ENCODE measurements around the gene RIF1.

Gene RIF1

DNA sequence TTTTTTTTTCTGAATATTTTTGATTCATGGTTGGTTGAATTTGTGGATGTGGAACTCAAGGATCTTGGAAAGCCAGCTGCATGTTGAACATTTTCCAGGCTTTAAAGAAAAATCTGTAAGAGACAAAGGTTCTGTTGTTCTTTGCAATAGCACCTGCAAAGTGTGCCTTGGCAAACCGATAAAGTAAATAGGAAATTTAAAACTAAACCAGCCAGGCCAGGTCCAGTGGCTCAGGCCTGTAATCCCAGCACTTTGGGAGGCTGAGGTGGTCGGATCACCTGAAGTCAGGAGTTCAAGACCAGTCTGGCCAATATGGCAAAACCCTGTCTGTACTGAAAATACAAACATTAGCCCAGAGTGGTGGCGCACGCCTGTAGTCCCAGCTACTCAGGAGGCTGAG lies 74.4 kb downstream of the RIF1 start:
- no peaks in the 10 kb centered on the region for H3K27me3 ChIP-seq (ENCODE audit: control insufficient read depth, insufficient read depth, low read length)
- H3K4me3 ChIP-seq (ENCODE audit: low read length) = no peak overlapping the region
- H3K36me3 ChIP-seq (ENCODE audit: control insufficient read depth, insufficient read depth, low read length) = no peaks in the 10 kb centered on the region
- H3K4me1 ChIP-seq (ENCODE audit: control insufficient read depth, insufficient read depth, low read length) = no peaks in the 10 kb centered on the region
- no peak overlapping the region for H3K27ac ChIP-seq (ENCODE audit: low read depth, low read length)
- H3K9ac ChIP-seq (ENCODE audit: low read length) = no peak overlapping the region

GRCh38 chr2:151486053-151486452 lies 76.4 kb downstream of the RIF1 start:
- no peaks in the 10 kb centered on the region for H3K27me3 ChIP-seq (ENCODE audit: control insufficient read depth, insufficient read depth, low read length)
- no peak overlapping the region for H3K4me3 ChIP-seq (ENCODE audit: low read length)
- no peaks in the 10 kb centered on the region for H3K36me3 ChIP-seq (ENCODE audit: control insufficient read depth, insufficient read depth, low read length)

DNA sequence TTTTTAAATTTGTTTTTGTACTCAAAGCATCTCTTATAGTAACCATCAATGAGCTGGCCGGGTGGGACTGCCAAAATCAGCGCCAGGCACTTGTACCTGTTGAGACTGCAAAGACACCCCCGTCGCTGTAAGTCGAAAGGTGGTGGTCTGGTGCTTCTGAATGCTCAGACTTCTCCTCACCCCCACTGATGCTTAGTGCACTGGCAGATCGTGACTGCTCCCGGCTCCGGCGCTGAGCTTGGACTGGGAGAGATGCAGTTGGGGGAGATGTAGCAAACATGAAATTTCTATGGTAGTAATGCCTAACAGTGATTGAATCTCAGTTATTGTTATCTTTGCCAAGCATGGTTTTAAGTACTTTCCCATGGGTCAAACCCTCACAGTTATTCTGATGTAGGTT lies 80.6 kb downstream of the RIF1 start:
- no peaks in the 10 kb centered on the region for H3K36me3 ChIP-seq (ENCODE audit: control insufficient read depth, insufficient read depth, low read length)
- no peak overlapping the region for H3K9ac ChIP-seq (ENCODE audit: low read length)
- no peaks in the 10 kb centered on the region for H3K27me3 ChIP-seq (ENCODE audit: control insufficient read depth, insufficient read depth, low read length)

More at GRCh38 chr2:151486053-151486452, 76.4 kb downstream of the RIF1 start:
- Histone ChIP-seq H3K9ac (ENCODE audit: low read length) (no peak overlapping the region), H3K27ac (ENCODE audit: low read depth, low read length) (no peak overlapping the region), H3K4me1 (ENCODE audit: control insufficient read depth, insufficient read depth, low read length) (peaks cover under 1% of the 10 kb centered on the region)

GRCh38 chr2:151491496-151491895 lies 81.8 kb downstream of the RIF1 start:
- H3K4me3 ChIP-seq (ENCODE audit: low read length) = no peak overlapping the region
- no peaks in the 10 kb centered on the region for H3K36me3 ChIP-seq (ENCODE audit: control insufficient read depth, insufficient read depth, low read length)
- no peaks in the 10 kb centered on the region for H3K27me3 ChIP-seq (ENCODE audit: control insufficient read depth, insufficient read depth, low read length)
- peaks cover 6% of the 10 kb centered on the region for H3K4me1 ChIP-seq (ENCODE audit: control insufficient read depth, insufficient read depth, low read length)
- H3K9ac ChIP-seq (ENCODE audit: low read length) = no peak overlapping the region
- H3K27ac ChIP-seq (ENCODE audit: low read depth, low read length) = no peak overlapping the region

More for the DNA sequence above, 80.6 kb downstream of the RIF1 start:
- no peak overlapping the region for H3K4me3 ChIP-seq (ENCODE audit: low read length)
- peaks cover 6% of the 10 kb centered on the region for H3K4me1 ChIP-seq (ENCODE audit: control insufficient read depth, insufficient read depth, low read length)
- no peak overlapping the region for H3K27ac ChIP-seq (ENCODE audit: low read depth, low read length)

DNA sequence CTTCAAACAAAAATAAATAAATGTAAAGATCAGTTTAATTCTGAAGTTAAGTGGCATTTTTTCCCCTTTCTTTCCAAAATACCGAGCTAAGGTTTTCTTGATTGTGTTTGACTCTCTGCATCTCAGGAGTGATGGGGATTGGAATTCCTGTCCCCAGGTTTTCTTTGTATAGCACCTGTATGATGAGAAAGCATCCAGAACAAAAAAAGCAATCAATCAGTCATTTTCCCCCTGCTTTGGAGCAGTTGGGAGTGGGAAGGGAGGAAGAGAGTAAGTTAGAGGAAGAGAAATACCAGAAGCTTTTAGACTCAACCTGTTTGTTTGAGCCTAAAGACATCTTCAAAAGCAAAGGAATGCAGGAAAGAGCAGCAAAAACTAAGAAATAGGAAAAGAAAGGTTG lies 88.5 kb downstream of the RIF1 start:
- H3K9ac ChIP-seq (ENCODE audit: low read length) = no peak overlapping the region
- H3K4me1 ChIP-seq (ENCODE audit: control insufficient read depth, insufficient read depth, low read length) = no peaks in the 10 kb centered on the region
- no peak overlapping the region for H3K4me3 ChIP-seq (ENCODE audit: low read length)
- H3K27me3 ChIP-seq (ENCODE audit: control insufficient read depth, insufficient read depth, low read length) = no peaks in the 10 kb centered on the region
- no peak overlapping the region for H3K27ac ChIP-seq (ENCODE audit: low read depth, low read length)
- no peaks in the 10 kb centered on the region for H3K36me3 ChIP-seq (ENCODE audit: control insufficient read depth, insufficient read depth, low read length)

- Histone ChIP-seq H3K9ac (ENCODE audit: low read length) (no peak overlapping the region), H3K4me3 (ENCODE audit: low read length) (no peak overlapping the region), H3K4me1 (ENCODE audit: control insufficient read depth, insufficient read depth, low read length) (no peaks in the 10 kb centered on the region), H3K27me3 (ENCODE audit: control insufficient read depth, insufficient read depth, low read length) (no peaks in the 10 kb centered on the region), H3K36me3 (ENCODE audit: control insufficient read depth, insufficient read depth, low read length) (no peaks in the 10 kb centered on the region), H3K27ac (ENCODE audit: low read depth, low read length) (no peak overlapping the region)
Observed at GRCh38 chr2:151506170-151506569, 96.5 kb downstream of the RIF1 start.

DNA sequence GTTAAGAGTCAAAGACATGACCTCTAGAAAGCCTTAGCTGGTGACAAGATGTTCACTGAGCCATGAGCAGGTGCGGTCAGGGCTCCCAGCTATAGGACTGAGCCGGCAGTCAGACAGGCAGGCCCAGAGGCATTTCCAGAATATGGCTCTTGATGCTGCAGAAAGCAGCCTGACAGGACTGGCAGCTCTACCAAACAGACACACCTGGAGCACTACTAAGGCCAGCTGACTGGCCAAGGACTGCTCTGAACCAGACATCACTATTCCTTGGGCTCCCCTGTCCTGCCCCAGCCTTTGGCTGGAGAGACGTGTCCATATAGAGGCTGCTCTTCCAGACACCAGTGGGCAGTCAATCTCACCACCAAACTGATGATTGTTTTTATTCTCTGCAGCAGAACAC lies 98.8 kb downstream of the RIF1 start:
- H3K27ac ChIP-seq (ENCODE audit: low read depth, low read length) = no peak overlapping the region
- H3K9ac ChIP-seq (ENCODE audit: low read length) = no peak overlapping the region
- no peaks in the 10 kb centered on the region for H3K27me3 ChIP-seq (ENCODE audit: control insufficient read depth, insufficient read depth, low read length)
- H3K4me3 ChIP-seq (ENCODE audit: low read length) = no peak overlapping the region
- no peaks in the 10 kb centered on the region for H3K4me1 ChIP-seq (ENCODE audit: control insufficient read depth, insufficient read depth, low read length)
- no peaks in the 10 kb centered on the region for H3K36me3 ChIP-seq (ENCODE audit: control insufficient read depth, insufficient read depth, low read length)

- H3K4me1 ChIP-seq (ENCODE audit: control insufficient read depth, insufficient read depth, low read length) = no peaks in the 10 kb centered on the region
- H3K27ac ChIP-seq (ENCODE audit: low read depth, low read length) = no peak overlapping the region
- H3K27me3 ChIP-seq (ENCODE audit: control insufficient read depth, insufficient read depth, low read length) = no peaks in the 10 kb centered on the region
- no peak overlapping the region for H3K4me3 ChIP-seq (ENCODE audit: low read length)
- no peak overlapping the region for H3K9ac ChIP-seq (ENCODE audit: low read length)
- H3K36me3 ChIP-seq (ENCODE audit: control insufficient read depth, insufficient read depth, low read length) = no peaks in the 10 kb centered on the region
Observed at GRCh38 chr2:151518802-151519201, 109.1 kb downstream of the RIF1 start.

DNA sequence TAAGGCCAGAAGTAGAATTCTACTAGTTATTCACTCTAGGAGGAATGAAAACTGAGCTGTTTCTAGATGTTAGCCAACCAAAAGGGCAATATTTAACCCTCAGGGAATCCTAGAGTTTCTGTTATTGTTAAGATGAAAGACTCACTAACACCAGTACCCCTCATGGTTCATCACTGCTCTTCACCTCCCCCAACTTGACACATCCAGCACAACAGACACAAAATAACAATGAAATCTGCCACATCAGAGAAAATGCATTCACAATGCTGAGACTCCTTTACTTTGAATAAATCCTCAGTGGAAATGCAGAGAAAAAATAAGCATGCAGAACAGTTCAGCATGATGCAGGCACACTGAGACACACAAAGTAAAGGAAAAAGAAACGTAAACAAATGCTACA lies 111.3 kb downstream of the RIF1 start:
- Histone ChIP-seq H3K27ac (ENCODE audit: low read depth, low read length) (no peak overlapping the region), H3K36me3 (ENCODE audit: control insufficient read depth, insufficient read depth, low read length) (no peaks in the 10 kb centered on the region), H3K27me3 (ENCODE audit: control insufficient read depth, insufficient read depth, low read length) (no peaks in the 10 kb centered on the region), H3K4me3 (ENCODE audit: low read length) (no peak overlapping the region), H3K4me1 (ENCODE audit: control insufficient read depth, insufficient read depth, low read length) (no peaks in the 10 kb centered on the region), H3K9ac (ENCODE audit: low read length) (no peak overlapping the region)

- no peak overlapping the region for H3K9ac ChIP-seq (ENCODE audit: low read length)
- no peaks in the 10 kb centered on the region for H3K27me3 ChIP-seq (ENCODE audit: control insufficient read depth, insufficient read depth, low read length)
- H3K36me3 ChIP-seq (ENCODE audit: control insufficient read depth, insufficient read depth, low read length) = no peaks in the 10 kb centered on the region
- H3K4me3 ChIP-seq (ENCODE audit: low read length) = no peak overlapping the region
- no peak overlapping the region for H3K27ac ChIP-seq (ENCODE audit: low read depth, low read length)
- H3K4me1 ChIP-seq (ENCODE audit: control insufficient read depth, insufficient read depth, low read length) = no peaks in the 10 kb centered on the region
Observed at GRCh38 chr2:151522556-151522955, 112.9 kb downstream of the RIF1 start.

GRCh38 chr2:151523850-151524249 lies 114.1 kb downstream of the RIF1 start:
- Histone ChIP-seq H3K36me3 (ENCODE audit: control insufficient read depth, insufficient read depth, low read length) (no peaks in the 10 kb centered on the region), H3K4me3 (ENCODE audit: low read length) (no peak overlapping the region), H3K4me1 (ENCODE audit: control insufficient read depth, insufficient read depth, low read length) (no peaks in the 10 kb centered on the region), H3K27me3 (ENCODE audit: control insufficient read depth, insufficient read depth, low read length) (no peaks in the 10 kb centered on the region), H3K9ac (ENCODE audit: low read length) (no peak overlapping the region), H3K27ac (ENCODE audit: low read depth, low read length) (no peak overlapping the region)

- Histone ChIP-seq H3K27me3 (ENCODE audit: control insufficient read depth, insufficient read depth, low read length) (no peaks in the 10 kb centered on the region), H3K4me3 (ENCODE audit: low read length) (no peak overlapping the region), H3K27ac (ENCODE audit: low read depth, low read length) (no peak overlapping the region), H3K9ac (ENCODE audit: low read length) (no peak overlapping the region), H3K36me3 (ENCODE audit: control insufficient read depth, insufficient read depth, low read length) (no peaks in the 10 kb centered on the region), H3K4me1 (ENCODE audit: control insufficient read depth, insufficient read depth, low read length) (no peaks in the 10 kb centered on the region)
Observed at GRCh38 chr2:151525821-151526373, 116.2 kb downstream of the RIF1 start.

GRCh38 chr2:151526572-151527090 lies 116.9 kb downstream of the RIF1 start:
- no peak overlapping the region for H3K4me3 ChIP-seq (ENCODE audit: low read length)
- no peak overlapping the region for H3K27ac ChIP-seq (ENCODE audit: low read depth, low read length)
- no peak overlapping the region for H3K9ac ChIP-seq (ENCODE audit: low read length)
- H3K4me1 ChIP-seq (ENCODE audit: control insufficient read depth, insufficient read depth, low read length) = no peaks in the 10 kb centered on the region
- H3K27me3 ChIP-seq (ENCODE audit: control insufficient read depth, insufficient read depth, low read length) = no peaks in the 10 kb centered on the region
- H3K36me3 ChIP-seq (ENCODE audit: control insufficient read depth, insufficient read depth, low read length) = no peaks in the 10 kb centered on the region

Data from rectal smooth muscle tissue (tissue), 1 donor.